Measurements from ENCODE around the gene PAFAH1B2.

- TF ChIP-seq CTCF (IDR thresholded peaks at IDR 0.05; ENCODE audit: insufficient read depth, low read length, poor library complexity, severe bottlenecking) (no peak), EZH2phosphoT487 (conservative IDR thresholded peaks at IDR 0.05; ENCODE audit: low read length) (no peak)
Observed at GRCh38 chr11:117214404-117215110, 70.5 kb downstream of the PAFAH1B2 start.

Measured in SU-DHL-6 (cell line).